Fibroblast of the aortic adventitia (primary cell): ENCODE measurements around the gene FKRP. TPM values are rescaled to one million over a fixed set of nuclear protein-coding genes. Genes with fewer than 3 reads are reported as not detected.
"Not testable (repeated sequence)": the region's sequence is repeated elsewhere in the genome, so short reads cannot be mapped to it uniquely, and the experiment has no call there.

Source experiments
- DNase-seq: peaks from one replicate; pipeline ENCODE4 v3.0.0-alpha.2; 2010; ENCODE audit warnings: low read depth
- H3K4me3 ChIP-seq: 2 replicates; pipeline ENCODE4 v1.5.1; 2011; ENCODE audit warnings: low read depth, mild to moderate bottlenecking, control low read depth, low read length, moderate library complexity
- small RNA-seq: library from RNA; depleted of rRNA; stranded (forward); fragments of <200 nt; gene quantifications from one replicate; pipeline ENCODE3, GENCODE V24; 2012
- total RNA-seq: library from RNA; depleted of rRNA; stranded (reverse); fragments of >200 nt; gene quantifications from 2 replicates; pipeline ENCODE4 v1.2.3, GENCODE V29; 2012; ENCODE audit warnings: low replicate concordance
- TF ChIP-seq, protein P1 (sequence below): IDR thresholded peaks from 2 replicates; pipeline ENCODE4 v1.5.1; 2011; ENCODE audit warnings: mild to moderate bottlenecking, low read length, control low read depth, inconsistent platforms; ENCODE audit not compliant: insufficient read depth

Gene FKRP
- total RNA-seq, 1 donor, result 11.8 TPM

DNA sequence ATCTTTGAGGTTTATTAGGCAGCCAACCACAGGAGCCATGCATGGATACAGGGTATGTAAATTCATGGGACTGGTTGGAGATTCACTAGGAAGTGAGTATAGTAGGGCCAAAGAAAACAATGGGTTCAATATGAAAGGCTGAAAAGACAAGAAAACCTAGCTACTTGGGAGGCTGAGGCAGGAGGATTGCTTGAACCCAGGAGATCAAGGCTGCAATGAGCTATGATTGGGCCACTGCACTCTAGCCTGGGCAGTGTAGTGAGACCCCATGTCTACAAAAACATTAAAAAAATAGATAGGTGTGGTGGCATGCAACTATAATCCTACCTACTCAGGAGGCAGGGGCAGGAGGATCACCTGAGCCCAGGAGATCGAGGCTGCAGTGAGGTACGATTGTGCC is 52.9 kb downstream of the FKRP start:
- no peak for DNase-seq
- no peak overlapping the region for H3K4me3 ChIP-seq
- TF ChIP-seq, protein P1, sequence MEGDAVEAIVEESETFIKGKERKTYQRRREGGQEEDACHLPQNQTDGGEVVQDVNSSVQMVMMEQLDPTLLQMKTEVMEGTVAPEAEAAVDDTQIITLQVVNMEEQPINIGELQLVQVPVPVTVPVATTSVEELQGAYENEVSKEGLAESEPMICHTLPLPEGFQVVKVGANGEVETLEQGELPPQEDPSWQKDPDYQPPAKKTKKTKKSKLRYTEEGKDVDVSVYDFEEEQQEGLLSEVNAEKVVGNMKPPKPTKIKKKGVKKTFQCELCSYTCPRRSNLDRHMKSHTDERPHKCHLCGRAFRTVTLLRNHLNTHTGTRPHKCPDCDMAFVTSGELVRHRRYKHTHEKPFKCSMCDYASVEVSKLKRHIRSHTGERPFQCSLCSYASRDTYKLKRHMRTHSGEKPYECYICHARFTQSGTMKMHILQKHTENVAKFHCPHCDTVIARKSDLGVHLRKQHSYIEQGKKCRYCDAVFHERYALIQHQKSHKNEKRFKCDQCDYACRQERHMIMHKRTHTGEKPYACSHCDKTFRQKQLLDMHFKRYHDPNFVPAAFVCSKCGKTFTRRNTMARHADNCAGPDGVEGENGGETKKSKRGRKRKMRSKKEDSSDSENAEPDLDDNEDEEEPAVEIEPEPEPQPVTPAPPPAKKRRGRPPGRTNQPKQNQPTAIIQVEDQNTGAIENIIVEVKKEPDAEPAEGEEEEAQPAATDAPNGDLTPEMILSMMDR, result no peak

DNA sequence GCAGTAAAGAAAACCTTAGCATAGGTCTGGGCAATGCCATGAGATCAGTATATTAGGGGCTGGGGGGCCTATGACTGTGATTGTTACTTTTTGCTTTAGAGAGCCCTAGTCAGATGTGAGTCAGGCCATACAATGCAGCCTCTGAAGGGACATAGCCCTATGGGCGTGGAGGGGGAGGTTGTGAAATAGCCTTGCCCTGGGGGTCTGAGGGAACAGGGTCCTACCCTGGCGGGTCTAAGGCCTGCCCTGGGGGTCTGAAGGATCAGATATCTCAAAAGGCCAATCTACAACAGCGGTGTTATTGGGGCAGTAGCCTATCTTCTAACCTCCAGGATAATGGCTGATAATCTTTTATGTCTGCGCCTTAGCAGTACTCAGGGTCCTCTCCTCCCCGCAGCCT is 56.3 kb downstream of the FKRP start:
- DNase-seq, result no peak
- no peak overlapping the region for H3K4me3 ChIP-seq
- TF ChIP-seq, protein P1, result no peak

DNA sequence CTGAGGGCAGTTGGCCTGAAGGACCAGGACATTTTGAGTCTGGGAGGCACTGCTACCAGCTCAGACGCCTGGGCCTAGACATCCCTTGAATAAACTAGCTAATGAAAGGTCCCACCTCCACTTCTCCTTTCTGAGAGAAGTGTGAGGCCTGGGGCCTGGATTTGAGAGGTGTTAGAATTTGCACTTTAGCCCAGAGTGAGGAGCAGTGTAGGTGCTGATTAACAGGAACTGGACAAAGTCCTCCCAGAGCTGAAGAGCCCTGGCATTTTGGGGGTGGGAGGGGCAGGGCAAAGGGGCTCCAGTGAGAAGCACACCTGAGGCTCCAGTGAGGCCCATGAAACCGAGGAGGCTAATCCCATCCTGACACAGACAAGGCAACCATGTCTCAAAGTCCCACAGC is 57.7 kb downstream of the FKRP start:
- TF ChIP-seq, protein P1, result no peak
- no peak for DNase-seq
- no peak overlapping the region for H3K4me3 ChIP-seq

DNA sequence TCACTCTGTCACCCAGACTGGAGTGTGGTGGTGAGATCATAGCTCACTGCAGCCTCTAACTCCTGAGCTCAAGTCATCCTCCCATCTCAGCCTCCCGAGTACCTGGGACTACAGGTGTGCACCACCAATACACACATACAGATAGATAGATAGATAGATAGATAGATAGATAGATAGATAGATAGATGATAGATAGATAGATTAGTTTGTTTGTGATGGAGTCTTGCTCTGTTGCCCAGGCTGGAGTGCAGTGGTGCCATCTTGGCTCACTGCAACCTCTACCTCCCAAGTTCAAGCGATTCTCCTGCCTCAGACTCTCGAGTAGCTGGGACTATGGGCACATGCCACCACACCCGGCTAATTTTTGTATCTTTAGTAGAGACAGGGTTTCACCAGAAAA is 58.6 kb downstream of the FKRP start:
- DNase-seq, H3K4me3 ChIP-seq: not testable (repeated sequence)

DNA sequence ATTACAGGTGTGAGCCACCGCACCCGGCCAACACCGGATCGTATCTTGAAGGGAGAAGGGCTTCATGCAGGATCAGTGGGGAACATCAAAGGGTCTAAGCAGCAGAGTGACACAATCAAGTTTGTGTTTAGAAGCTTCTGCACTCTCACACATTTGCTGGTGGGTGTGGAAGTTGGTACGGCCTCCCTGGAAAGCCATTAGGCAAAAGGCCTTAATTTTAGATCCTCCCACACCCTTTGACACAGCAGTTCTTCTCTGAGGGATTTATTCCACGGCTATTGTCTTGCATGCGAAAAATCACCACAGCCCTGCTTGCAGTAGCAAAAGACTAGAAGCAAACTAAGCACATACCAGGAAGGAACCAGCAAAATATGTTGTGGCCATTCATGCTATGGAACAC is 60.8 kb downstream of the FKRP start:
- DNase-seq, result no peak
- TF ChIP-seq, protein P1, result no peak
- H3K4me3 ChIP-seq, result no peak overlapping the region

Small RNA genes lying within 50 kb of the gene (small RNA-seq; reads per million reads assigned to genes)
- gene MIR320E, result 0.19 reads per million
- not detected for gene RF00019

Other genes with a start within 250 kb of the FKRP start
- gene CALM3, start 144.7 kb upstream of the FKRP start, total RNA-seq, result 112 and 210 TPM in 2 replicates
- gene PTGIR, start 121.0 kb upstream of the FKRP start, total RNA-seq, result 11.4 and 23.2 TPM in 2 replicates
- gene GNG8, start 109.9 kb upstream of the FKRP start, total RNA-seq, result not detected in 2 replicates
- 5.1 and 17.5 TPM in 2 replicates for gene DACT3, start 84.9 kb upstream of the FKRP start, total RNA-seq
- 8.0 and 9.7 TPM in 2 replicates for gene PRKD2, start 28.9 kb upstream of the FKRP start, total RNA-seq
- 45.3 and 45.9 TPM in 2 replicates for gene STRN4, start 393 bp downstream of the FKRP start, total RNA-seq
- 84.1 and 158 TPM in 2 replicates for gene SLC1A5, start 42.5 kb downstream of the FKRP start, total RNA-seq
- 113 and 159 TPM in 2 replicates for gene AP2S1, start 104.8 kb downstream of the FKRP start, total RNA-seq
- 48.7 and 61.3 TPM in 2 replicates for gene ARHGAP35, start 114.9 kb downstream of the FKRP start, total RNA-seq